ENCODE measurements around the gene MRPL42.
"Not testable (repeated sequence)": the region's sequence is repeated elsewhere in the genome, so short reads cannot be mapped to it uniquely, and the experiment has no call there.

MRPL42 gene

DNA sequence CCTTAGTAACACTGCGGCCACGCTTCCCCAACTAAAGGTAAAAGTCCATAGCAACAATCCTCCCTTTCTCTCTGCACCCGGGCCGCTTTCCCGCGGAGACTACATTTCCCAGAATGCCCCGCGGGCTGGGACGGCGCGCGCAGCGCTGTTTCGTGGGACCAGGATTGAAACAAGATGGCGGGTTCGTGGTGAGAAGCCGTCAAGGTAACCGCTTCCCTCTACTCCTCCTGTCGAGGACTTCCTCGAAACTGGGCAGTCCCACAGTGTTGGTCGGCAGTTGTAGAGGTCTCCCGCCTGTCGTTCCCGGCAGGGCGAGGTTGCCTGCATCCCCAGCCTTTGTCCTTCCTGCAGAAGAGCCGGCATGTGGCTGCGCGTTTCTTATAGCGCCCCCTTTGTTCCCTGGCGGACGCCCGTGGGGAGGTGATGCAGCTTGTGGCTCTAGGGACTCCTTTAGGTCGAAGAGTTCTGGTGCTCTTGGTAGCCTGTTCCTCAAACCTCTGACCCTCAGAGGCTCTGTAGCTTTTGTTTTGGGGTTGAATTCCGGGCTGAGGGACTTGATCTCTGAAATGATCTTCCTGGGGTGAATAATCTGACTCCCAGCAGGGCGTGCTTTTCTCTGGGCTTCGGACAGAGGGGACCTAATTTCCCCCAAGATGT lies at the start of gene MRPL42:
Gene MRPL42, plus strand, starts transcription at position 164 of the 657 bp plus-strand sequence. CDS start 1,772 bp downstream, outside the sequence.
- DNase-seq = peak; percentile 93

DNA sequence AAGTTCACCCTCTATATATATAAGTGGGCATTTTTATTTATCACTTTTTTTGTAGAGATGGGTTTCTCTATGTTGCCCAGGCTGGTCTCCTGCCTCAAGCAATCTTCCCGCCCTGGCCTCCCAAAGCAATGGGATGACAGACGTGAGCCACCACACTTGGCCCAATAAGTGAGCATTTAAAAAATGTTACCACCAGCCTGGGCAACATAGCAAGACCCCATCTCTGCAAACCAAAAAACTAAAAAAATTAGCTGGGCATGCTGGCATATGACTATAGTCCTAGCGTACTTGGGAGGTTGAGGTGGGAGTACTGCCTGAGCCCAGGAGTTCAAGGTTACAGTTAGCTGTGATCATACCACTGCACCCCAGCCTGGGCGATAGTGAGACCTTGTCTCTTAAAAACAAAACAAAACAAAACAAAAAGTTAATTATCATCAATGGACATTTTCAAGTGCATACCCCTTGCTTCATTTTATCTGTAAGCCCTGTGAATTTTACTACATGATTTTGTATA lies 49.3 kb upstream of the MRPL42 start:
- no peak for DNase-seq

DNA sequence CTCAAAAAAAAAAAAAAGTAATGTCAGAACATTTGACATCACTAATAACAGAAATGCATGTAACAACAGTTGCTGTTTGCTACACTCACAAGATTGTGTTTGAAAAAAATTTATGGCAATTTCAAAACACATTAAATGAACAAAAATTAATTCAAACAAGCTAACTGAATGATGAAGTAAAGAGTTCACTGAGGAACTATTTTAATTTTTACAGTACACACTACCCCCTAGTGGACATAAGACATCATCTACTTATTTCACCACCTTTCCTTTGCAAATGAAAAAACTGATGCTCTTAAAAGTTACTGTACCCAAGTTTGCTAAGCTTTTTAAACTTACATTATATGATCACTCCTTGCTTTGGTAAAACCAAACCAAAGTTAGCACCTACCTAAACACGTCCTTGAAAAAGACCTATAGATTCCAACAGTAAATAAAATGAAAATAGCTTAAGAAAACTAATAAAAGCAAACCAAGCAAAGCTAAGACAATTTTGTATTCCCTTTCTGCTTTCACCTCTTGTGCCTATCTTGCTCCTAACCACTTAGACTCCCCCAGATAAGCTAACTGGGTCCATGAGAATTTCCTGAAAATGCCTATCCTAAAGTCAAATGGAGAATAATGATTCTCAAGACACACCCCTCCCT lies 47.8 kb upstream of the MRPL42 start:
- no peak for DNase-seq

DNA sequence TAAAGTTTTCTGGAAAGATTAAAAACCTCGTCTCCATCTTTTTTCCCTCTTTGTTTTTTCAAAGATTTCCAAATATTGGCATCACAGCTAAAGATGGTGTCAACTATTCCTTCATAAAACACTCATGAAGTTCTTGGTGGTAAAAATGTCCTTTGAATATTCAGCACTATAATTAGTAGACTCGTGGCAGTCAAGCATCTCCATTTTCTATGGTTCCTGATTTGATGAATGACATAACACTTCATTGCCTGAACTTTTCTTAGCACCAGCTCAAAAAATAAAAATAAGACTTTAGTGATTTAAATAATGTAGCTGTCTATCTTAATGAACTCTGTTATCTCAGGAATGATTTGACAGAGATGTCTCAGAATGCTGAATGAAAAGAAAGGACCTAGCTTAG lies 45.3 kb upstream of the MRPL42 start:
- DNase-seq = no peak

DNA sequence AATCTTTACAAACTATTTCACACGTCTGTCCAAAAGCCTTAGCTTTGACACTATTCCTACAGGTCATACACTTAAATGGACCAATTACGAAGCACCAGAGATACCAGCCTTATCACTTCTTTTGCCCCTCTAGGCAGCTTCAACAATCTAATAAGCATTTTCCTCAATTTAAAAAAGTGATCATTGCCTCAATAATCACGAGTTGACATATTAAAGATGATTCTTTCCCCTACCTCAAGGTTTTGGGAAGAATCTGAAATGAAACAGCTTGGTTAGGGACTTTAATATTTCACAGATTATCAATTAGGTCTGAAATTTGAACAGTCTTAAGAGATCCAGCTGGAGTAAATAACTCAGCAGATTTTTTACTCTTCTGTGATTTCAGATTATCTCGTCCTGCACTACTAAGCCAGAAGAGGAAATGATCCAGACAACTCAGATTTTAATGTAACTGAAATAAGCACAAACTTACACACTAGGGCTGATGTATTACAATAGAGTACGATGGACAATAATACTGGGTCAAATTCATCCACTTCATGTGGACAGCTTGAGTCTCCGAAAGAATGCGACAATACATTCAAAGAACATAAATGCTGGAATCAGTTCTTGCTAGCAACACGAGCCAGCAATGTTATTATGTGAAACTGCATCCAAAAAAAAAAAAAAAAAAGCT lies 41.4 kb upstream of the MRPL42 start:
- DNase-seq = no peak

DNA sequence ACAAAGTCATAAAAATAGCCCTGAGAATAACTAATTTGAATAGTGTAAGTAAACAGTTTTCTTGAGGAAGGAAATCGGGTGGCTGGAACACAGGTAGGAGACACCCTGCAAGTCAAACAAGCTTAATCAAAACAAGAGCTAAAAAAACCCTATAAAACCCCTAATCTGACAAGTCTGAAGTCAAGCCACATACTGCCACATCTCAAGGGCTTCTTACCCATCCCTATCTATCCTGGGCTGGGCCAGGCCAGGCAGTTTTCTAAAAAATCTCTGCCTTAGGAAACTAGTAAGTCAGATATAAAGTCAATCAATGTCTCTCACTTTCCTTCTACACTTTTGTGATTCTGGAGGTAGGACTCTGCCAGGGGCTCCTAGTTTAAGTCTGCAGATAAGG lies 40.9 kb upstream of the MRPL42 start:
- DNase-seq = no peak

DNA sequence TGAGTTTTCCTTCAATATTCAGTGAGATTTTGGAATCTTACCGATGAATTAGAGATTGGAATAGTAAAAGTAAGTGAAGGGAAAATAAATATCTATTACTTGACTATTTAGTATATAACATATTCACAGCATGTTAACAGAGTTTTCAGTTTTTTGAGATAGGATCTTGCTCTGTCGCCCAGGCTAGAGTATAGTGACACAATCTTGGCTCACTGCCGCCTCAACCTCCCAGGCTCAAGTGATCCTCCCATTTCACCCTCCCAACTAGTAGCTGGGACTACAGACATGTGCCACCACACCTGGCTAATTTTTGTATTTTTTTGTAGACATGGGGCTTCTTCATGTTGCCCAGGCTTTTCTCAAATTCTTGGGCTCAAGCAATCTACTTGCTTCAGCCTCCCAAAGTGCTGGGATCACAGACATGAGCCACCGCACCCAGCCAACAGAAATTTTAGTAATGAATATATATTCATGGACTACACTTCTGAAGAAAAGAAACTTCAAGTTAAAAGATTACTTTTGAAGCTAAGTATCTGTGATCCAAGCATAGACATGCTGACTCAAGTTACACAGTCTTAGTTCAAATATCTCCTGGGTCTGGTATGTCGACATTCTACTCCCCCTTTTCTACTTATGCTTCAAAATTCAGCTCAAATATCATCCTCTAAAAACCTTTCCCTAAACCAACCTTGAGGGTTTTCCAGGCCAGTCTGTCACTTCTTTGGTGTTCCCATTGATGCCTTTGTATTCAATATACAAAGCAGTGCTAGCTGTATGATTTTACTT lies 39.3 kb upstream of the MRPL42 start:
- no peak for DNase-seq

DNA sequence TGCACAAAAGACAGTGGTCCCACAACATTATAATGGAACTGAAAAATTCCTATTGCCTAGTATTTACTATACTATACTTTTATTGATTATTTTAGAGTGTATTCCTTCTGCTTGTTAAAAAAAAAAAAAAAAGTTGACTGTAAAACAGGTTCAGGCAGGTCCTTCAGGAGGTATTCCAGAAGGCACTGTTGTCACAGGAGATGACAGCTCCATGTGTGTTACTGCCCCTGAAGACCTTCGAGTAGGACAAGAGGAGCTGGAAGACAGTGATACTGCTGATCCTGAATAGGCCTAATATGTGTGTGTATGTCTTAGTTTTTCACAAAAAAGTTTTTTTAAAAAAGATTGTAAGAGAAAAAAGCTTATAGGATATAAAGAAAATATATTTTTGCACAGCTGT lies 37.9 kb upstream of the MRPL42 start:
- no peak for DNase-seq

DNA sequence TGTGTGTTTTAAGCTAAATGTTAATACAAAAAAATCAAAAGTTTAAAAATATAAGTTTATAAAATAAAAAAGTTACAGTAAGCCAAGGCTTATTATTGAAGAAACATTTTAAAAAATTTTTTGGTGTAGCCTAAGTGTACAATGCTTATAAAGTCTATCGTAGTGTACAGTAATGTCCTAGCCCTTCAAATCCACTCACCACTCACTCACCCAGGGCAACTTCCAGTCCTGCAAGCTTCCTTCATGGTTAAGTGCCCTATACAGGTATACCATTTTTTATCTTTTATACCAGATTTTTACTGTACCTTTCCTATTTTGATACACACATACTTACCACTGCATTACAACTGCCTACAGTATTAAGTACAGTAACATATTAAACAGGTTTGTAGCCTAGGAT lies 37.5 kb upstream of the MRPL42 start:
- no peak for DNase-seq

DNA sequence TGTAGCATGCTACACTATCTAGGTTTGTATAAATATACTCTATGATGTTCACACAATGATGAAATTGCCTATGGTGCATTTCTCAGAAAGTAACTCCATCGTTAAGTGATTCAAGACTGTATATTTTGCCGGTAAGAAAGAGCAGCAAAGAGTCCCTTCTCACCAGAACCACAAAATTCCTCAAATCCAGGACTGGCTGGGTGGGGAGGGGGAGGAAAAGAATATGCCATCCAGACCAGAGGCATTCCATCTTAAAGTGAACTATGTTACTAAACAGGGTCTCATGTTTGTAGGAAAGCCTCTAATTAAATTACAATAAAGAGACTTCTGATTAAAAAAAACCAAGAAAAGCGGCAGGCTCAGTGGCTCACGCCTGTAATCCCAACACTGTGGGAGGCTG lies 37.0 kb upstream of the MRPL42 start:
- no peak for DNase-seq

DNA sequence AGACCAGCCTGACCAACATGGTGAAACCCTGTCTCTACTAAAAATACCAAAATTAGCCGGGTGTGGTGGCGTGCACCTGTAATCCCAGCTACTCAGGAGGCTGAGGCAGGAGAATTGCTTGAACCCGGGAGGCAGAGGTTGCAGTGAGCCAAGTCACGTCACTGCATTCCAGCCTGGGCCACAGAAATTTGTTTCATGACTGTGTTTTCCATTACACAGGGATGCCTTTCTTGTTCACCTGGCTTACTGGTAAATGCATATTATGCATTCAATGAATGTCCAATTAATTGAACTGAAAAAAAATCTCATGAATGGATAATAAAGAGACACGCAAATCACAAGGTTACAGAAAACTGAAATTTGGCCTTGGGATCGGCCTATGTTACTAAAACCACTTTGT lies 35.3 kb upstream of the MRPL42 start:
- not testable (repeated sequence) for DNase-seq

DNA sequence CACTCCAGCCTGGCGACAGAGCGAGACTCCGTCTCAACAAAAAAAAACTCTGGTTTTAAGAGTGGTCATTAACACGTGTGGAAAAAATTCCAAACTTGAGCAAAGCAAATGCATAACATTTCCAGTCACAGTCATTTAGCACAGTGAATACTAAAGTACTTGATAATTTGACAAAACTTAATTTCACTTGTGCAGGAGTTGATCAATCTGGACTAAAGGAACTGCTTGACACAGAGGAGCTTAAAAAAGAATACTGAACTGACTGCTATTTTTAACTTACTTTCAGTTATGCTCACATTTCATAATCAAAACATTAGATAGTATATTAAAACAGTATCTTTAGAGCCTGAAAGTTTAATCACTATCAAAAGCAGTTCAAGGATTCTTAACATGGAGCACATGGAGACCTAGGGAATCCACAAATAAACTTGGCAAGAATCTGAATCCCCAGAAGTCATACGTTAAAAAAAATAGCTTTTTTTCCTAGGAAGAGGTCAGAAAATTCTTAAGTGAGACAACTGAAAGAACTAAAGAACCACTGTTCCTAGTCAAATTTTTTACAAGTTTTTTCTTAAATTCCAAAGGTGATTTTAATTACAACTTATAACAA lies 33.0 kb upstream of the MRPL42 start:
- no peak for DNase-seq

DNA sequence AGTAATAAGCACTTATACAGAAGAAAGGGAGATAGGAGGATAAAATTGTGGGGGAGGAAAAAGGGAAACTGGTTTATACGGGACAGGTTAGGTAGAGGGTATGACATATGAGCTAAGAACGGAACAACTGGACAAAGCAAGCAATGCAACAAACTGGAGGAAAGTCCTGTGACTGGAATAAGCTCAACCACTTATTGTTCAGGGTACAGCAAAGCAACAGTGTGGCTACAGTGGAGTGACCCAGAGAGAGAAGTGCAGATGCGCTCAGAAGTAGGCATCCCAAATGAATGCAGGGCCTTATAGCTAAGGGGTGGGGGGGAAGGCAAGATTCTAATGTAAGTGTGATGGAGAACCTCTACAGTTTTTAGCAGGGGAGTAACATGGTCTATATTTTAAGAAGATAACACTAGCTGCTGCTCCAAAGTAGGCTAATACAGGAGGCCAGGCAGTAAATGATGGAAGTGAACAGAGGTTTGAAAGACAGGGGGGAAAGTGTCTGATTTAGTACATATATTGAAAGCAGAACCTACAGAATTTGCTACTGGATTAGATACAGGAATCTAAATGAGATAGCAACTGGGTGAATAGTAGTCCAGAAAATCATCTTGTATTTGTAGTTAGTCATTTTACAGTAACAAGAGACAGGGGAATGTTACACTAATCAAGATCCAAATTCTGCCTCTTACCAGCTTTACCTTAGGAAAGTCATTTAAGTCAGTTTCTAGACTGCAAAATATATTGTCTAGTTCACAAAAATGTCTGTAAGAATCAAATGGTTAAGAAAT lies 28.9 kb upstream of the MRPL42 start:
- no peak for DNase-seq

DNA sequence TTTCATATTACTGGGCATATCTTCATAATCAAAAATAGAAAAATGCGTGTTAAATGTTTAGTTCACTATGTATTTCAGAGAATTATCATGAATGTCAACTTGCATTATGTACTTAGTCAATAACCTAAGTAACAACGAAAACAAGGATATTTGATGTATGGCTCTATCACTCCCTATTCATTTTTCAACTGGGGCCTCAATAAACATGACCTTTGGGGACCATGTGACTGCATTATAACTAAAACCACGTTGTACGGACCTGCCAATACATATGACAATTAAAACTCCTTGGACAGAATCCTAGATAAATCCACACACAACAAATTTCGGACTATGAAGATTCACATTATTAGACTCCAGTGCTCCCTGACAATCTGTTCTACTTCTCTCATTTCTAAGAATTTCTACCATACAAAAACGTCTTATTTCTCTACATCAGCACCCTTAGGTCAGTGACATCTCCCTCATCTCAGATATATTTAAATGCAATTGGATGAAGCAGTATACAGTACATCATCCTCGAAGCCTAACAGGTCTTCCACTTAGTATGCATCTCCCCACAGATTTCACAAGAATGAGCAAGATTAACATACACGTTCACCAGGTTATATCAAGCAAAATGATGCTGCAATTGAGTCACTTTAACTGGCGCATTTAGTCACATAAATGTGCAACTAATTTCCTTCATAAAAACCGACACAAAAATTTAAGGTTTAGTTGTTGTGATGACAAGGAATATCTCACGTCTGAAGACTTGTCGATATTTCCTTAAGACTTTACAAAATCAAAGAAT lies 27.1 kb upstream of the MRPL42 start:
- DNase-seq = no peak

DNA sequence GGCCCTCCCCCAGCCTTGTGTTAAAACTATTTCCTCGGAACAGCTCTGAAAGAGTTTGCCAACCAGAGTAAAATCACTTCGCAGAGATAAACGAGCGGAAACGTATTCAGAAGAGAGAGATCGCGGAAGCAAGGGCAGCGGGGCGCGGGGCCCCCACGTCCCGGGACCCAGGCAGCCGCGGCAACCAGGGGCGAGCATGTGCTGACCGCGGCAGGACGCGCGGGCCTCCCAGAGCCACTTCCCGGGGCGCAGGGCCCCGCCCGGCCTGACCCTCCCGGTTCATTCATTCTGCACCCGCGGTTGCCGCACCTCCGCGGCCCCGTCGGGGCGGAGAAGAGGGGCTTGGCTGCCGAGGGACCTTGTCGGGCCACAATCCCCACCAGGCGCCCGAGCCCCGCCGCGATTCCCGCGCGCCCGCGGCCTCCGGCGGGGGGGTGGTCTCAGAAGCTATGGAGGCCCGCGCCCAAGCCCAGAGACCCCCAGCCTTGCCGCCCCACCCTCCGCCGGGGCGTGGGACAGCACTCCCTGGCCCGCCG lies 26.2 kb upstream of the MRPL42 start:
- DNase-seq = no peak

DNA sequence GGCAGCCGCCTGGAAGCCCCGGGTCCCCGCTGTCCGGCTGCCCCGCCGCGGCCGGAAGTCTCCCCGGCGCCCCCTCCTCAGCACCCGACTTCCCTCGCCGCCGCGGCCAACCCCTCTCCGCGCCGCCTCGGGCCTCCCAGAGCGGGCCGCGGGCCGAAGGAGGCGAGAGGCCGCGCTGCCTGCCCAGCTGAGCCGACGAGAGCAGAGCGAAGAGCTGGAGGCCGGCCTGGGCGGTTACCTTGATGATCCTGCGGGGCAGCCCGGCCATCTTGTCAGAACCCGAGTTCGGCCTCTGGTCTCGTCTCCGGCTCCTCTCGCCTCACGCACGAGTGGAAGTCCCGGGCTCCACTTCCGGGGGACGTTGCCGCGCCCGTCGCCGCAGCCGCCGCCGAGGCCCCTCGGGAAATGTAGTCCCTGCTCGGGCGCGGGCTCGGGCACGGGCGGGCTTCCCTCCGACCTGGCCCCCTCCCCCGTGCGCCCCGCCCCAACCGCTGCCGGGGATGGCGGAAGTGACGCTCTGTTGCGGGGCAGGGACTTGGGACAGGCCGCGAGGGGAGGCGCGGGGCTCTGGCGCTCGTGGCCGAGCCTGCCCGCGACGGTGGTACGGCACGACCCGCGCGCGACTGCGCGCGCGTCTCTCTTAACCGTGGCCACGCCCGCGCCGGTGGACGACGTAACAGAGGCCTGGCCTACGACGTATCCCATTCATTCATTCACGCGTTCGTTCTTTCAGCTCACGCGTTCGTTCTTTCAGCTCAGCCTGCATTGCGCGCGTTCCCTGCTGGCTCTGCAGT lies 25.5 kb upstream of the MRPL42 start, which contains the start of gene UBE2N:
Gene UBE2N, minus strand, starts transcription at position 331 of the 794 bp plus-strand sequence. Its CDS starts 63 bp downstream, at position 268.
- peak; percentile 98 for DNase-seq

DNA sequence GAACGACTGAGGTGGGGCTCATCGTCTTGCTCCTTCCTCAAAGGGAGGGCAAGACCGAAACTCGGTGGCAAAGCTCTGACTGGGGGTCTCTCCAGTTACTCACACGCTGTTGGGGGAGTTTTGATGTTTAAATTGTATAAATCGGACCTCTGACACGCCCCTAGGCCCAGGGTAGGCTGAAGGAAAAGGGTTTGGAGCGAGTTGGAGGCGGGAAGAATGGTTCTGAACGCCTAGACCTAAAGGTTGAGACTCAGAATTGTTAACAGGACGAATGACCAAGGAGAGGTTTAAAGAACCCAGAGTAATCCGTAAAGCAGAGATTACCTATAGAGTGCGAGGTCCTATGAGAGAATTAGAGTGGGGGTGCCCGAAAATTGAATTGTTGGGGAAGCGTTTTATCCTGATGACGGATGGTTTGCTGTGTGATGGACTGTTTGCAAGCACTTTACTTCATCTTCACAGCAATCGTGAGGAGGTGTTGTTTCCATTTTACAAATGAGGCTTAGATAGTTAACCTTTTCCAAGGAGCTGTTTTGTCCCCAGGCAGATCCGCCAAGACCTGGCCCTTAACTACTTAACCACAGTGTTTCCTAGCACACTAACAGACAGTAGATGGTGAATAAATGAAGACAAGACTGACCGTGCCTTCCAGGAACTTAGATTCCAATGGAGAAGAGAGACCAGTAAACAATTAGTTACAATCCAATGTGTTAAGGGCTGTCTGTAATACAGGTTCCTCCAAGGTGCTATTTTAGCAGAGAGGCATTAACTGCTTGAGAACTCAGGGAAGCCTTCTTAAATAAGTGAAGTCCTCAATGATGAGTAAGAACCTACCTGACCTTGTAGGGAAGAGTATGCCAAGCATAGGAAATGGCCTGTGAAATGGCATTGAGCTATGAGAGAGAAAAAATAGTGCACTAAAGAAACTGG lies 24.6 kb upstream of the MRPL42 start:
- no peak for DNase-seq

DNA sequence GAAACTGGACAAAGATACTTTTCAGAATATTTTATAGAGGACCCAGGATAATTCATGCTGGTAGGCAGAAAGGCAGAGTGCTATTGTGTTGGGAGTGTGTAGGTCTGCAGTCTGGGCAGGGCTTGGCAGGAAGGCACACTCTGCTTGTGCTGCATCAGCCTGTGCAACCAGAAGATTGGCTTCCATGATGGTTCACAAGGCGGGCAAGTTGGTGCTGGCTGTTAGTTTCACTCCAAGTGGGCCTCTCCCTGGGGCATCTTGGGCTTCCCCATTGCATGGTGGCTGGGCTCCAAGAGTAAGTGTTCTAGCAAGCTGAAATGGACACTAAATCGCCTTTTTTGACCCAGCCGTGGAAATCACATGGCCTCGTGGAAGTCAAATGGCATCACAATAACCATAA lies 23.7 kb upstream of the MRPL42 start:
- DNase-seq = no peak
